SH-SY5Y (cell line): ENCODE results near the gene CES5A.

Source experiments
- GATA2 ChIP-seq: IDR thresholded peaks from 2 replicates; pipeline ENCODE4 v1.6.1; 2011; ENCODE audit warnings: mild to moderate bottlenecking, low read depth, low read length
- GATA3 ChIP-seq: IDR thresholded peaks from 2 replicates; pipeline ENCODE4 v1.6.1; 2011; ENCODE audit warnings: low read depth, mild to moderate bottlenecking, low read length, moderate library complexity

DNA sequence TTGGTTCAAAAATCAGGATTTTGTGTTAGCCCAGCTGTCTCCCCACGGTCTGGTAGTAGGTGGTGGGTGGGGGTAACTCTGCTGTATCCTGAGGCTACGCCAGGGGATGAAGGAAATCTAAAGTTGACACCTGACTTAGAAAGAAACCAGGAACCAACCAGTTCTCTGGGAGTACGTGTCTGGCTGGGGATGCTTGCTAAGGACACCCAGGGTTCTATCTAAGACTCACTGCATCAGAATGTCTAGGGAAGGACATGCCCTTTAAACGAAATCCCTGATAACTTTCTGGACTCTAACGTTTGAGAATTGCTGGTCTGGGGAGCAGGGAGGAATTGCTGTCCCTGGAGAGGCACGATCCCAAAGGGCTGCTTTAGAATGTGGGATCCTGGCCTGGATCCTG is 39.2 kb upstream of the CES5A start:
- TF ChIP-seq GATA2 = no peak
- TF ChIP-seq GATA3 = no peak
